Gastrocnemius medialis (tissue), 4 donors: ENCODE measurements around the gene ALG8.

ENCODE experiments used
- POLR2A ChIP-seq, 2 donors: fragments of 450-650 bp; IDR thresholded peaks; one replicate each; pipeline ENCODE4 v1.6.1; 2017; ENCODE audit warnings: antibody characterized with exemption in 2 of 2, mild to moderate bottlenecking in 2 of 2, moderate library complexity in 2 of 2
- TF ChIP-seq, protein P1 (sequence below), 5 experiments: fragments of 450-650 bp in 3 of 5; fragments of 200-600 bp in 2 of 5; sonication (generic) in 2 of 5; IDR thresholded peaks in 4 of 5; conservative IDR thresholded peaks in 1 of 5; 1 replicate in 4 of 5; 2 replicates in 1 of 5; pipeline ENCODE4 v1.5.1; 2016 to 2019; ENCODE audit warnings: antibody characterized with exemption in 5 of 5, mild to moderate bottlenecking in 3 of 5, moderate library complexity in 3 of 5

DNA sequence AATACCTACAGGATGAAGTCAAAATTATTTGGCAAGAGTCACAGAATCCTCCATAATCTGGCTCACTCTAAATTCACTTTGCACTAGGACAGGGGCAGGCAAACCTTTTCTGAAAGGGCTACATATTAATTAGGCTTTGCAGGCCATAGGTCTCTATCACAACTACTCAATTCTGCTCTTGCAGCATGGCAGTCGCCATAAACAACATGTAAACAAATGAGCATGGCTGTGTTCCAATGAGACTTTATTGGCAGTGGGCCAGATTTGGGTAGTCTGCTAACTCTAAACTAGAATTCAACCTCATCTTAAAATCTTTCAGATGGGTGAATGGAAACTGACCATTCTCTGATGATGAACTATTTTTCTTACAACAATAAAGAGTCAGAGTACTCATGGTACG, 70.0 kb downstream of the ALG8 start:
- TF ChIP-seq, protein P1, sequence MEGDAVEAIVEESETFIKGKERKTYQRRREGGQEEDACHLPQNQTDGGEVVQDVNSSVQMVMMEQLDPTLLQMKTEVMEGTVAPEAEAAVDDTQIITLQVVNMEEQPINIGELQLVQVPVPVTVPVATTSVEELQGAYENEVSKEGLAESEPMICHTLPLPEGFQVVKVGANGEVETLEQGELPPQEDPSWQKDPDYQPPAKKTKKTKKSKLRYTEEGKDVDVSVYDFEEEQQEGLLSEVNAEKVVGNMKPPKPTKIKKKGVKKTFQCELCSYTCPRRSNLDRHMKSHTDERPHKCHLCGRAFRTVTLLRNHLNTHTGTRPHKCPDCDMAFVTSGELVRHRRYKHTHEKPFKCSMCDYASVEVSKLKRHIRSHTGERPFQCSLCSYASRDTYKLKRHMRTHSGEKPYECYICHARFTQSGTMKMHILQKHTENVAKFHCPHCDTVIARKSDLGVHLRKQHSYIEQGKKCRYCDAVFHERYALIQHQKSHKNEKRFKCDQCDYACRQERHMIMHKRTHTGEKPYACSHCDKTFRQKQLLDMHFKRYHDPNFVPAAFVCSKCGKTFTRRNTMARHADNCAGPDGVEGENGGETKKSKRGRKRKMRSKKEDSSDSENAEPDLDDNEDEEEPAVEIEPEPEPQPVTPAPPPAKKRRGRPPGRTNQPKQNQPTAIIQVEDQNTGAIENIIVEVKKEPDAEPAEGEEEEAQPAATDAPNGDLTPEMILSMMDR (IDR thresholded peaks at IDR 0.05 in 4 of 5, conservative IDR thresholded peaks at IDR 0.05 in 1 of 5): no peak
- no peak for TF ChIP-seq POLR2A (IDR thresholded peaks at IDR 0.05)
